H1 (cell line): ENCODE data around the gene TTC38. TPM values are rescaled to one million over a fixed set of nuclear protein-coding genes. Genes with fewer than 3 reads are reported as not detected.

Experiments used
- CTCF ChIA-PET: fragments of 300-600 bp; sonication (Branson Sonifier 250); formaldehyde crosslinking; loops from one replicate; lab custom pipeline; 2021; ENCODE audit not compliant: partially characterized antibody; lab: Charles Lee
- POLR2A ChIA-PET: fragments of 300-600 bp; sonication (Branson Sonifier 250); formaldehyde crosslinking; loops from one replicate; lab custom pipeline; 2021; ENCODE audit warnings: inconsistent platforms; ENCODE audit not compliant: partially characterized antibody; lab: Charles Lee
- DNase-seq, 2 experiments: peaks; one replicate each; pipeline versions ENCODE4 v3.0.0 to v3.0.0-alpha.2; 2010 to 2022; ENCODE audit warnings: low spot score in 2 of 2, low read depth in 1 of 2, mixed read lengths in 1 of 2
- FAIRE-seq: peaks from 2 replicates; lab custom pipeline; 2011; peaks lifted over from hg19 to GRCh38; lab: Jason Lieb, UNC
- H2AFZ ChIP-seq: 2 replicates; pipeline ENCODE4 v1.8.1; 2012; ENCODE audit warnings: low read length, inconsistent platforms
- H2AK5ac ChIP-seq: 2 replicates; pipeline ENCODE4 v1.6.1; 2013; ENCODE audit warnings: low read depth, low read length
- H2BK120ac ChIP-seq: replicated peaks from 2 replicates; pipeline ENCODE3; 2013; ENCODE audit warnings: low read depth, low read length, inconsistent platforms
- H2BK12ac ChIP-seq: 2 replicates; pipeline ENCODE4 v1.6.1; 2013; ENCODE audit warnings: low read depth, low read length
- H2BK15ac ChIP-seq: 2 replicates; pipeline ENCODE4 v1.6.1; 2013; ENCODE audit warnings: low read length
- H2BK20ac ChIP-seq: 2 replicates; pipeline ENCODE4 v1.6.1; 2013; ENCODE audit warnings: low read length
- H2BK5ac ChIP-seq: 2 replicates; pipeline ENCODE4 v1.6.1; 2013; ENCODE audit warnings: low read depth, low read length
- H3K14ac ChIP-seq: 2 replicates; pipeline ENCODE4 v1.6.1; 2013; ENCODE audit warnings: inconsistent platforms; ENCODE audit not compliant: insufficient read length
- H3K18ac ChIP-seq: 2 replicates; pipeline ENCODE4 v1.6.1; 2013; ENCODE audit warnings: low read length; ENCODE audit errors: extremely low read depth
- H3K23ac ChIP-seq: 2 replicates; pipeline ENCODE4 v1.6.1; 2013; ENCODE audit warnings: inconsistent platforms; ENCODE audit not compliant: insufficient read length
- H3K23me2 ChIP-seq: 2 replicates; pipeline ENCODE4 v1.6.1; 2013; ENCODE audit warnings: low read depth, low read length
- H3K27ac ChIP-seq: 2 replicates; pipeline ENCODE4 v1.6.1; 2011; ENCODE audit warnings: low read depth, low read length, inconsistent platforms
- H3K27me3 ChIP-seq, 4 experiments: replicated peaks in 1 of 4; 1 replicate in 1 of 4; 2 replicates in 3 of 4; pipeline versions ENCODE4 v1.6.1 to v1.8.1; 2011 to 2013; ENCODE audit warnings: low read length in 3 of 4, mild to moderate bottlenecking in 3 of 4, inconsistent platforms in 2 of 4, mixed read lengths in 2 of 4, moderate library complexity in 1 of 4; ENCODE audit not compliant: control insufficient read depth in 3 of 4, insufficient read depth in 3 of 4; ENCODE audit errors: extremely low read depth in 1 of 4
- H3K36me3 ChIP-seq, 4 experiments: 2 replicates each; pipeline versions ENCODE4 v1.6.1 to v1.8.1; 2011 to 2013; ENCODE audit warnings: mild to moderate bottlenecking in 4 of 4, low read length in 3 of 4, moderate library complexity in 2 of 4, control low read depth in 1 of 4, inconsistent platforms in 1 of 4; ENCODE audit not compliant: insufficient read depth in 4 of 4, control insufficient read depth in 2 of 4
- H3K4ac ChIP-seq: replicated peaks from 2 replicates; pipeline ENCODE3; 2013; ENCODE audit warnings: low read length, low read depth, mixed read lengths, inconsistent platforms; ENCODE audit not compliant: insufficient read length
- H3K4me1 ChIP-seq, 4 experiments: replicated peaks in 1 of 4; 1 replicate in 1 of 4; 2 replicates in 3 of 4; pipeline versions ENCODE4 v1.6.1 to v1.8.1; 2011 to 2013; ENCODE audit warnings: low read length in 3 of 4, inconsistent platforms in 2 of 4, mixed read lengths in 1 of 4; ENCODE audit not compliant: insufficient read depth in 4 of 4, control insufficient read depth in 3 of 4
- H3K4me2 ChIP-seq, 2 experiments: 2 replicates each; pipeline versions ENCODE4 v1.6.1 to v1.8.1; 2011 to 2013; ENCODE audit warnings: low read depth in 2 of 2, low read length in 2 of 2, control low read depth in 1 of 2, inconsistent platforms in 1 of 2, mild to moderate bottlenecking in 1 of 2; ENCODE audit not compliant: insufficient read depth in 1 of 2
- H3K4me3 ChIP-seq, 4 experiments: fragments of 200-600, 300-600 bp in 1 of 4; sonication (generic), shearing (Covaris generic), sonication (Bioruptor Twin) in 1 of 4; 2 replicates each; pipeline versions ENCODE4 v1.5.1 to v1.8.1; 2011 to 2016; ENCODE audit warnings: low read length in 4 of 4, low read depth in 3 of 4, control low read depth in 2 of 4, inconsistent platforms in 2 of 4, mild to moderate bottlenecking in 2 of 4, mixed read lengths in 1 of 4, moderate library complexity in 1 of 4; ENCODE audit not compliant: insufficient read depth in 2 of 4; ENCODE audit errors: extremely low read depth in 1 of 4
- H3K56ac ChIP-seq: replicated peaks from 2 replicates; pipeline ENCODE3; 2013; ENCODE audit warnings: low read depth, mild to moderate bottlenecking, mixed read lengths, low read length, inconsistent platforms; ENCODE audit not compliant: insufficient read length
- H3K79me1 ChIP-seq: 2 replicates; pipeline ENCODE4 v1.6.1; 2013; ENCODE audit warnings: low read depth, low read length, control low read depth
- H3K79me2 ChIP-seq, 2 experiments: 2 replicates each; pipeline versions ENCODE4 v1.6.1 to v1.8.1; 2012 to 2013; ENCODE audit warnings: low read length in 2 of 2, mild to moderate bottlenecking in 2 of 2, inconsistent platforms in 1 of 2; ENCODE audit not compliant: insufficient read depth in 2 of 2, control insufficient read depth in 1 of 2
- H3K9ac ChIP-seq, 4 experiments: replicated peaks in 1 of 4; 1 replicate in 1 of 4; 2 replicates in 3 of 4; pipeline versions ENCODE4 v1.6.1 to v1.8.1; 2011 to 2013; ENCODE audit warnings: low read depth in 3 of 4, low read length in 3 of 4, control low read depth in 2 of 4, mild to moderate bottlenecking in 2 of 4, moderate library complexity in 2 of 4, inconsistent platforms in 1 of 4; ENCODE audit errors: extremely low read depth in 1 of 4
- H3K9me3 ChIP-seq, 2 experiments: 2 replicates each; pipeline versions ENCODE4 v1.6.1 to v1.8.1; 2012 to 2013; ENCODE audit warnings: mild to moderate bottlenecking in 2 of 2, moderate library complexity in 2 of 2, control low read depth in 1 of 2, inconsistent platforms in 1 of 2, low read depth in 1 of 2, low read length in 1 of 2, mixed read lengths in 1 of 2; ENCODE audit not compliant: insufficient read depth in 2 of 2
- H4K20me1 ChIP-seq, 2 experiments: replicated peaks in 1 of 2; 2 replicates each; pipeline versions ENCODE3 to v1.8.1; 2011 to 2013; ENCODE audit warnings: inconsistent platforms in 2 of 2, low read length in 2 of 2, mild to moderate bottlenecking in 1 of 2; ENCODE audit not compliant: insufficient read depth in 2 of 2, control insufficient read depth in 1 of 2
- H4K5ac ChIP-seq: 2 replicates; pipeline ENCODE4 v1.6.1; 2013; ENCODE audit warnings: low read length, low read depth, mixed read lengths, inconsistent platforms; ENCODE audit not compliant: insufficient read length
- H4K8ac ChIP-seq: 2 replicates; pipeline ENCODE4 v1.8.0; 2013; ENCODE audit warnings: mild to moderate bottlenecking, moderate library complexity, low read length, inconsistent platforms; ENCODE audit not compliant: insufficient read depth; ENCODE audit errors: extremely low read depth
- H4K91ac ChIP-seq: replicated peaks from 2 replicates; pipeline ENCODE3; 2013; ENCODE audit warnings: low read length, mixed read lengths, inconsistent platforms; ENCODE audit not compliant: insufficient read length
- BRCA1 ChIP-seq: IDR thresholded peaks from 2 replicates; pipeline ENCODE4 v1.6.1; 2012; ENCODE audit warnings: low read depth, low read length, improper control_type of control experiment
- CEBPB ChIP-seq: IDR thresholded peaks from 2 replicates; pipeline ENCODE4 v1.6.1; 2012; ENCODE audit warnings: low read depth, low read length
- E2F6 ChIP-seq: IDR thresholded peaks from 2 replicates; pipeline ENCODE4 v1.6.1; 2012; ENCODE audit warnings: inconsistent platforms
- FOSL1 ChIP-seq: IDR thresholded peaks from 2 replicates; pipeline ENCODE4 v1.6.1; 2011; ENCODE audit warnings: mild to moderate bottlenecking, low read depth, low read length, moderate library complexity; ENCODE audit not compliant: insufficient read depth
- GTF2F1 ChIP-seq: IDR thresholded peaks from 2 replicates; pipeline ENCODE4 v1.6.1; 2012; ENCODE audit warnings: low read depth, low read length, improper control_type of control experiment, borderline replicate concordance
- NRF1 ChIP-seq: IDR thresholded peaks from 2 replicates; pipeline ENCODE4 v1.6.1; 2011; ENCODE audit warnings: mild to moderate bottlenecking, low read depth, low read length, improper control_type of control experiment
- RAD21 ChIP-seq, 2 experiments: IDR thresholded peaks in 1 of 2; conservative IDR thresholded peaks in 1 of 2; 2 replicates each; pipeline ENCODE4 v1.6.1; 2011; ENCODE audit warnings: low read depth in 2 of 2, low read length in 2 of 2, improper control_type of control experiment in 1 of 2, inconsistent platforms in 1 of 2, mild to moderate bottlenecking in 1 of 2, moderate library complexity in 1 of 2
- RBBP5 ChIP-seq: IDR thresholded peaks from 2 replicates; pipeline ENCODE4 v1.7.1; 2012; ENCODE audit warnings: low read depth, mild to moderate bottlenecking, inconsistent platforms, low read length, moderate library complexity, borderline replicate concordance
- RFX5 ChIP-seq: IDR thresholded peaks from 2 replicates; pipeline ENCODE4 v1.6.1; 2011; ENCODE audit warnings: low read depth, low read length, improper control_type of control experiment, borderline replicate concordance
- SP2 ChIP-seq: IDR thresholded peaks from 2 replicates; pipeline ENCODE4 v1.6.1; 2012; ENCODE audit warnings: mild to moderate bottlenecking, low read length, inconsistent platforms
- TAF1 ChIP-seq: IDR thresholded peaks from 2 replicates; pipeline ENCODE4 v1.6.1; 2011; ENCODE audit warnings: mild to moderate bottlenecking, low read depth, low read length
- YY1 ChIP-seq: IDR thresholded peaks from 2 replicates; pipeline ENCODE4 v1.6.1; 2011; ENCODE audit warnings: low read depth, mild to moderate bottlenecking, low read length
- WGBS, 2 experiments: shearing (Covaris generic) in 1 of 2; methylation state at CpG; one replicate each; pipeline versions ENCODE4 v1.1.6 to v1.1.7; 2013 to 2015; ENCODE audit warnings: low lambda C conversion rate in 2 of 2, mixed read lengths in 2 of 2, inconsistent platforms in 1 of 2, low coverage in 1 of 2, missing lambda C conversion rate in 1 of 2; ENCODE audit not compliant: insufficient replicate concordance in 2 of 2, insufficient coverage in 1 of 2, insufficient read length in 1 of 2; ENCODE audit errors: extremely low coverage in 1 of 2, missing lambda C conversion rate in 1 of 2; 5-methylcytosine and 5-hydroxymethylcytosine counted together
- polyA plus RNA-seq, 7 experiments: library from polyadenylated mRNA; depleted of rRNA in 3 of 7; stranded (reverse) in 5 of 7; unstranded in 2 of 7; fragments of >200 nt in 5 of 7; fragments of 200-250 nt in 2 of 7; gene quantifications; 1 replicate in 5 of 7; 2 replicates in 1 of 7; 4 replicates in 1 of 7; pipeline versions ENCODE4 v1.2.1 to v1.2.3, GENCODE V29; 2011 to 2013; ENCODE audit warnings: missing spikeins in 2 of 7, mixed read lengths in 2 of 7
- total RNA-seq: library from RNA; stranded (reverse); fragmentation: NEBNext Ultra II Directional; extraction: Animal tissue kit (Norgen Biotek cat#: 25700); gene quantifications from 2 replicates; pipeline ENCODE4 v1.2.1, GENCODE V29; 2021
- TF ChIP-seq, protein P1 (sequence below): IDR thresholded peaks from 2 replicates; pipeline ENCODE4 v1.6.1; 2011; ENCODE audit warnings: low read length, improper control_type of control experiment

TTC38 gene
- total and polyA plus RNA-seq, 2 of the 8 experiments (the other 6 are each of a cell fraction or from before 2014, with no cell fraction given), result 25.3 to 34.8 TPM

DNA sequence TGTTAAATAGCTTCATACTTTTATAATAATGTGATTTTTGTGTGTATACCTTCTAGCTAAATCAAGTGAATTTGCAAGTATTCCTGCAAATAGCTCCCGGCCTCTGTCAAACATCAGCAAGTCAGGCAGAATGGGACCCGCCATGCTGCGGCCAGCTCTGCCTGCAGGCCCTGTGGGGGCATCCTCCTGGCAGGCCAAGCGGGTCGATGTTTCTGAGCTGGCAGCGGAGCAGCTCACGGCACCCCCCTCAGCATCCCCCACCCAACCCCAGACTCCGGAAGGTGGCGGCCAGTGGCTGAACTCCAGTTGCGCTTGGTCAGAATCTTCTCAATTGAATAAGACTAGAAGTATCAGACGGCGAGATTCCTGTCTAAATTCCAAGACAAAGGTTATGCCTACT, 48.2 kb downstream of the TTC38 start:
- no peaks in the 10 kb centered on the region for H3K9me3 ChIP-seq
- H3K4me3 ChIP-seq, result no peak overlapping the region

More for the DNA sequence above, 48.2 kb downstream of the TTC38 start:
- no peaks in the 10 kb centered on the region for H3K23me2 ChIP-seq
- no peak overlapping the region for H3K56ac ChIP-seq
- no peak overlapping the region for H4K91ac ChIP-seq
- H2BK12ac ChIP-seq, result no peak overlapping the region
- H2BK5ac ChIP-seq, result no peak overlapping the region
- TF ChIP-seq E2F6 (no peak), SP2 (no peak), FOSL1 (no peak), RFX5 (no peak), BRCA1 (no peak), CEBPB (no peak), RAD21 (IDR thresholded peaks at IDR 0.05 in 1 of 2, conservative IDR thresholded peaks at IDR 0.05 in 1 of 2; ENCODE audit: low read depth in 2 of 2, low read length in 2 of 2) (no peak), YY1 (no peak), GTF2F1 (no peak), NRF1 (no peak), TAF1 (no peak), RBBP5 (no peak)
- TF ChIP-seq, protein P1, sequence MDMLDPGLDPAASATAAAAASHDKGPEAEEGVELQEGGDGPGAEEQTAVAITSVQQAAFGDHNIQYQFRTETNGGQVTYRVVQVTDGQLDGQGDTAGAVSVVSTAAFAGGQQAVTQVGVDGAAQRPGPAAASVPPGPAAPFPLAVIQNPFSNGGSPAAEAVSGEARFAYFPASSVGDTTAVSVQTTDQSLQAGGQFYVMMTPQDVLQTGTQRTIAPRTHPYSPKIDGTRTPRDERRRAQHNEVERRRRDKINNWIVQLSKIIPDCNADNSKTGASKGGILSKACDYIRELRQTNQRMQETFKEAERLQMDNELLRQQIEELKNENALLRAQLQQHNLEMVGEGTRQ, result no peak
- ChIA-PET POLR2A (no interaction called here), CTCF (interaction anchor here (0.6 to 5.0 kb wide), 10 partner anchors 23 to 1444 kb away, joined by 3 to 30 read pairs (median 3); no protein-coding TSS in a partner anchor)
- no peak overlapping the region for H2AFZ ChIP-seq
- peaks cover 0 to 10% of the 10 kb centered on the region in 2 experiments for H4K20me1 ChIP-seq
- no peak overlapping the region for H2BK15ac ChIP-seq
- no peaks in the 10 kb centered on the region for H3K27me3 ChIP-seq
- H2BK120ac ChIP-seq, result no peak overlapping the region
- H3K27ac ChIP-seq, result no peak overlapping the region
- H3K4me2 ChIP-seq, result no peak overlapping the region
- peaks cover 5% of the 10 kb centered on the region; the same call in 1 of the 2 replicates for H3K79me1 ChIP-seq
- 82% methylated on average over 12 of the region's 12 CpGs; no CpG with 5 or more reads in 1 of the 2 experiments for WGBS, 2 experiments
- FAIRE-seq (no peak), DNase-seq (no peak)
- no peak overlapping the region for H3K18ac ChIP-seq
- H4K8ac ChIP-seq, result no peak overlapping the region
- H2AK5ac ChIP-seq, result no peak overlapping the region
- no peak overlapping the region for H3K9ac ChIP-seq
- no peak overlapping the region for H3K23ac ChIP-seq
- H3K79me2 ChIP-seq, result no peaks in the 10 kb centered on the region
- no peak overlapping the region for H3K14ac ChIP-seq
- H4K5ac ChIP-seq, result no peak overlapping the region
- peaks cover 10 to 27% (median 17%) of the 10 kb centered on the region in 4 experiments; a peak in 6 of 8 replicates for H3K36me3 ChIP-seq
- H3K4ac ChIP-seq, result no peak overlapping the region
- no peaks in the 10 kb centered on the region for H3K4me1 ChIP-seq
- H2BK20ac ChIP-seq, result no peak overlapping the region
